Stimulated activated CD8-positive, alpha-beta memory T cell treated with anti-CD3 and anti-CD28 coated beads, Interleukin-12 subunit alpha, Interleukin-12 subunit beta, amount 100 ng/mL, for 4 hours (primary cell): ENCODE data around the gene ME3.
"Not testable (repeated sequence)": the region's sequence is repeated elsewhere in the genome, so short reads cannot be mapped to it uniquely, and the experiment has no call there.

Source experiments
- DNase-seq: peaks from one replicate; pipeline ENCODE4 v3.0.0-alpha.2; 2020; ENCODE audit warnings: low read depth

ME3 gene

GRCh38 chr11:86423488-86423887, 248.9 kb downstream of the ME3 start:
- DNase-seq = not testable (repeated sequence)

GRCh38 chr11:86422371-86422770, 250.0 kb downstream of the ME3 start:
- no peak for DNase-seq

- no peak for DNase-seq
Observed at GRCh38 chr11:86421946-86422345, 250.5 kb downstream of the ME3 start.

- no peak for DNase-seq
Observed at GRCh38 chr11:86418917-86419316, 253.5 kb downstream of the ME3 start.

- no peak for DNase-seq
Observed at GRCh38 chr11:86418513-86418912, 253.9 kb downstream of the ME3 start.

- no peak for DNase-seq
Observed at GRCh38 chr11:86418106-86418505, 254.3 kb downstream of the ME3 start.

GRCh38 chr11:86416951-86417350, 255.5 kb downstream of the ME3 start:
- DNase-seq = not testable (repeated sequence)

GRCh38 chr11:86416494-86416893, 255.9 kb downstream of the ME3 start:
- no peak for DNase-seq

GRCh38 chr11:86415026-86415425, 257.4 kb downstream of the ME3 start:
- DNase-seq = no peak

GRCh38 chr11:86414032-86414431, 258.4 kb downstream of the ME3 start:
- no peak for DNase-seq

GRCh38 chr11:86408845-86409244, 263.6 kb downstream of the ME3 start:
- DNase-seq = no peak

GRCh38 chr11:86403458-86403857, 269.0 kb downstream of the ME3 start:
- DNase-seq = no peak

- DNase-seq = no peak
Observed at GRCh38 chr11:86398106-86398505, 274.3 kb downstream of the ME3 start.

GRCh38 chr11:86397351-86397750, 275.1 kb downstream of the ME3 start:
- no peak for DNase-seq

GRCh38 chr11:86396396-86396795, 276.0 kb downstream of the ME3 start:
- DNase-seq = no peak

GRCh38 chr11:86395061-86395551, 277.3 kb downstream of the ME3 start:
- no peak for DNase-seq
